K562 (cell line): ENCODE data around the gene ACER1. TPM values are rescaled to one million over a fixed set of nuclear protein-coding genes. Genes with fewer than 3 reads are reported as not detected.

Experiments
- ATAC-seq: fragments of 200-7000 bp; cut with Tn5 transposase; 3 replicates; pipeline ENCODE4 v1.9.1; 2020; ENCODE audit warnings: moderate library complexity
- BruUV-seq: library from RNA; stranded (reverse); fragments of 400-500 nt; replicated peaks from 2 replicates; lab custom pipeline; 2021; lab: Mats Ljungman, UMichigan
- CTCF ChIA-PET: fragments of 300-600 bp; formaldehyde crosslinking; extraction: SDS; loops from one replicate; lab custom pipeline; 2021; ENCODE audit warnings: low intra/inter-chr PET ratio; lab: Yijun Ruan, JAX
- POLR2A ChIA-PET: fragments of 300-600, 350-650 bp; sonication (Branson Sonifier 250); formaldehyde crosslinking; extraction: SDS; loops from one replicate; lab custom pipeline; 2021; ENCODE audit warnings: antibody characterized with exemption, inconsistent platforms; lab: Yijun Ruan, JAX
- DNase-seq, 4 experiments: peaks; one replicate each; pipeline versions ENCODE4 v3.0.0 to v3.0.0-alpha.2; 2011 to 2018; ENCODE audit warnings: low spot score in 3 of 4, mixed read lengths in 3 of 4; ENCODE audit errors: extremely low read depth in 1 of 4
- FAIRE-seq: peaks from 2 replicates; lab custom pipeline; 2011; peaks lifted over from hg19 to GRCh38; lab: Jason Lieb, UNC
- H2AFZ ChIP-seq: 2 replicates; pipeline ENCODE4 v1.6.0; 2011; ENCODE audit warnings: low read depth, low read length, control low read depth, inconsistent platforms
- H3K27ac ChIP-seq: fragments of 200-600 bp; 3 replicates; pipeline ENCODE4 v1.8.0; 2011; ENCODE audit warnings: low read depth, mild to moderate bottlenecking, control low read depth, inconsistent platforms, low read length, moderate library complexity, mixed read lengths; ENCODE audit errors: extremely low read depth
- H3K27me3 ChIP-seq, 2 experiments: fragments of 300-600 bp in 1 of 2; 2 replicates in 1 of 2; 3 replicates in 1 of 2; pipeline versions ENCODE4 v1.6.0 to v1.8.0; 2011; ENCODE audit warnings: inconsistent platforms in 2 of 2, low read length in 2 of 2, mild to moderate bottlenecking in 1 of 2, mixed read lengths in 1 of 2, moderate library complexity in 1 of 2; ENCODE audit not compliant: control insufficient read depth in 2 of 2, insufficient read depth in 2 of 2
- H3K36me3 ChIP-seq: fragments of 300-600 bp; 3 replicates; pipeline ENCODE4 v1.8.0; 2011; ENCODE audit warnings: mild to moderate bottlenecking, low read length, inconsistent platforms; ENCODE audit not compliant: control insufficient read depth, insufficient read depth
- H3K4me1 ChIP-seq, 2 experiments: fragments of 200-600 bp in 1 of 2; replicated peaks in 1 of 2; 2 replicates in 1 of 2; 3 replicates in 1 of 2; pipeline versions ENCODE4 v1.5.1 to v1.8.0; 2011; ENCODE audit warnings: inconsistent platforms in 2 of 2, low read length in 2 of 2, mild to moderate bottlenecking in 1 of 2, mixed read lengths in 1 of 2, moderate library complexity in 1 of 2; ENCODE audit not compliant: control insufficient read depth in 2 of 2, insufficient read depth in 2 of 2
- H3K4me2 ChIP-seq: 2 replicates; pipeline ENCODE4 v1.6.1; 2011; ENCODE audit warnings: low read length, control low read depth, inconsistent platforms, mixed read lengths; ENCODE audit not compliant: insufficient read depth
- H3K4me3 ChIP-seq: fragments of 200-600 bp; sonication (generic), shearing (Covaris generic); 2 replicates; pipeline ENCODE4 v1.5.1; 2016; ENCODE audit warnings: control low read depth, inconsistent platforms
- H3K79me2 ChIP-seq: fragments of 200-600 bp; 3 replicates; pipeline ENCODE4 v1.8.0; 2011; ENCODE audit warnings: low read length, inconsistent platforms; ENCODE audit not compliant: control insufficient read depth, insufficient read depth
- H3K9ac ChIP-seq, 2 experiments: 2 replicates each; pipeline versions ENCODE4 v1.6.0 to v1.6.1; 2011; ENCODE audit warnings: low read depth in 2 of 2, low read length in 2 of 2, control low read depth in 1 of 2, inconsistent platforms in 1 of 2, mild to moderate bottlenecking in 1 of 2, mixed read lengths in 1 of 2; ENCODE audit not compliant: insufficient read depth in 1 of 2
- H3K9me1 ChIP-seq: one replicate; pipeline ENCODE4 v1.6.0; 2011; ENCODE audit warnings: inconsistent platforms, mild to moderate bottlenecking, low read length, moderate library complexity; ENCODE audit not compliant: control insufficient read depth, insufficient read depth
- H3K9me3 ChIP-seq: replicated peaks from 2 replicates; pipeline ENCODE4 v1.5.1; 2011; ENCODE audit warnings: low read depth, low read length, inconsistent platforms; ENCODE audit not compliant: control insufficient read depth, insufficient read depth
- H4K20me1 ChIP-seq: replicated peaks from 2 replicates; pipeline ENCODE4 v1.6.1; 2011; ENCODE audit warnings: low read length, inconsistent platforms, mixed read lengths; ENCODE audit not compliant: control insufficient read depth, insufficient read depth
- BCL6 ChIP-seq: fragments of 250-450 bp; sonication (Bioruptor Pico); IDR thresholded peaks from 2 replicates; pipeline ENCODE4 v1.4.0; 2020
- NFIC ChIP-seq: fragments of 450-650 bp; IDR thresholded peaks from 2 replicates; pipeline ENCODE4 v1.6.1; 2017; ENCODE audit warnings: mild to moderate bottlenecking, inconsistent platforms
- POLR2G ChIP-seq: fragments of 200-400 bp; formaldehyde crosslinking; IDR thresholded peaks from 2 replicates; pipeline ENCODE4 v1.6.1; 2017; ENCODE audit warnings: low read depth, mild to moderate bottlenecking, antibody characterized with exemption, low read length, moderate library complexity
- RBFOX2 ChIP-seq: fragments of 200-400 bp; formaldehyde crosslinking; IDR thresholded peaks from 2 replicates; pipeline ENCODE4 v1.6.1; 2017; ENCODE audit warnings: low read depth, mild to moderate bottlenecking, low read length, moderate library complexity
- WGBS: fragments of 100-300 bp; shearing (Covaris generic); methylation state at CpG from one replicate; pipeline ENCODE4 v1.1.6; 2016; ENCODE audit warnings: low coverage, mixed read lengths; ENCODE audit not compliant: insufficient coverage; ENCODE audit errors: missing lambda C conversion rate; 5-methylcytosine and 5-hydroxymethylcytosine counted together
- in situ Hi-C: fragments of 300-500 bp; cut with MboI; formaldehyde crosslinking; loops from 4 replicates; pipeline ENCODE4 v1.15.0; 2018; ENCODE audit warnings: inconsistent platforms, mixed read lengths
- intact Hi-C: fragments of 100-400 bp; cut with micrococcal nuclease; formaldehyde crosslinking; loops from 2 replicates; pipeline ENCODE4 v1.14.2; 2022
- polyA plus RNA-seq, 8 experiments: library from polyadenylated mRNA; depleted of rRNA in 4 of 8; stranded (reverse) in 5 of 8; unstranded in 3 of 8; fragments of >200 nt; fragmentation: Nextera tagmentation in 2 of 8; fragmentation: Illumina TruSeq in 1 of 8; extraction: Ambion mirVana in 2 of 8; extraction: Trizol in 1 of 8; gene quantifications; 2 replicates each; pipeline versions ENCODE4 v1.2.1 to v1.2.3, GENCODE V29; 2011 to 2014; ENCODE audit warnings: inconsistent platforms in 1 of 8, missing spikeins in 1 of 8
- total RNA-seq, 7 experiments: library from RNA; depleted of rRNA in 6 of 7; stranded (reverse); fragments of >200 nt in 6 of 7; fragmentation: Illumina TruSeq in 2 of 7; extraction: Trizol in 2 of 7; gene quantifications; 2 replicates each; pipeline versions ENCODE4 v1.2.1 to v1.2.3, GENCODE V29; 2011 to 2021; ENCODE audit warnings: low replicate concordance in 1 of 7
- TF ChIP-seq, protein P1 (sequence below): sonication (generic); formaldehyde crosslinking; IDR thresholded peaks from 2 replicates; pipeline ENCODE4 v1.8.1; 2023; ENCODE audit warnings: mild to moderate bottlenecking, missing genetic modification reagents

The ACER1 gene
- total and polyA plus RNA-seq, 9 of the 15 experiments (the other 6 are each of a cell fraction or from before 2014, with no cell fraction given): not detected

- Histone ChIP-seq H3K4me2 (no peak overlapping the region), H2AFZ (no peak overlapping the region), H3K79me2 (no peaks in the 10 kb centered on the region), H3K9me1 (no peaks in the 10 kb centered on the region), H3K4me1 (peaks cover 0 to 16% of the 10 kb centered on the region in 2 experiments; a peak in 1 of 5 replicates), H3K36me3 (peaks cover 75% of the 10 kb centered on the region; the same call in 2 of the 3 replicates), H3K9ac (no peak overlapping the region), H4K20me1 (no peaks in the 10 kb centered on the region), H3K27ac (no peak overlapping the region), H3K4me3 (no peak overlapping the region), H3K9me3 (no peaks in the 10 kb centered on the region), H3K27me3 (no peaks in the 10 kb centered on the region)
- DNase-seq: peak in 2 of 4 experiments; percentile 35 to 43
- in situ Hi-C loops (no loop called here), intact Hi-C loops (no loop called here)
- ChIA-PET POLR2A (no interaction called here), CTCF (no interaction called here)
- 89% methylated on average over 19 of the region's 40 CpGs for WGBS
- TF ChIP-seq, protein P1, sequence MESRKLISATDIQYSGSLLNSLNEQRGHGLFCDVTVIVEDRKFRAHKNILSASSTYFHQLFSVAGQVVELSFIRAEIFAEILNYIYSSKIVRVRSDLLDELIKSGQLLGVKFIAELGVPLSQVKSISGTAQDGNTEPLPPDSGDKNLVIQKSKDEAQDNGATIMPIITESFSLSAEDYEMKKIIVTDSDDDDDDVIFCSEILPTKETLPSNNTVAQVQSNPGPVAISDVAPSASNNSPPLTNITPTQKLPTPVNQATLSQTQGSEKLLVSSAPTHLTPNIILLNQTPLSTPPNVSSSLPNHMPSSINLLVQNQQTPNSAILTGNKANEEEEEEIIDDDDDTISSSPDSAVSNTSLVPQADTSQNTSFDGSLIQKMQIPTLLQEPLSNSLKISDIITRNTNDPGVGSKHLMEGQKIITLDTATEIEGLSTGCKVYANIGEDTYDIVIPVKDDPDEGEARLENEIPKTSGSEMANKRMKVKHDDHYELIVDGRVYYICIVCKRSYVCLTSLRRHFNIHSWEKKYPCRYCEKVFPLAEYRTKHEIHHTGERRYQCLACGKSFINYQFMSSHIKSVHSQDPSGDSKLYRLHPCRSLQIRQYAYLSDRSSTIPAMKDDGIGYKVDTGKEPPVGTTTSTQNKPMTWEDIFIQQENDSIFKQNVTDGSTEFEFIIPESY (CRISPR knock-in tag): peak; percentile 47; the same call in 1 of the 2 replicates
- TF ChIP-seq BCL6 (no peak), NFIC (peak; percentile 19; the same call in 1 of the 2 replicates), RBFOX2 (peak; percentile 59; the same call in 1 of the 2 replicates), POLR2G (peak; percentile 19)
- BruUV-seq: TSS peak; percentile 86
- no peak for FAIRE-seq
- peak; percentile 57 for ATAC-seq
These were observed 47.8 kb upstream of the ACER1 start for GRCh38 chr19:6381030-6381750.
